NCI-H2196 (cell line): Measurements from ENCODE around the gene NSMCE1.
A peak's percentile ranks its signal among the peaks of the same experiment; 100 is the strongest.

ENCODE experiments used
- DNase-seq: peaks from one replicate; lab custom pipeline; 2025; ENCODE audit not compliant: unreplicated experiment; lab: John Stamatoyannopoulos, UW

NSMCE1 gene

DNA sequence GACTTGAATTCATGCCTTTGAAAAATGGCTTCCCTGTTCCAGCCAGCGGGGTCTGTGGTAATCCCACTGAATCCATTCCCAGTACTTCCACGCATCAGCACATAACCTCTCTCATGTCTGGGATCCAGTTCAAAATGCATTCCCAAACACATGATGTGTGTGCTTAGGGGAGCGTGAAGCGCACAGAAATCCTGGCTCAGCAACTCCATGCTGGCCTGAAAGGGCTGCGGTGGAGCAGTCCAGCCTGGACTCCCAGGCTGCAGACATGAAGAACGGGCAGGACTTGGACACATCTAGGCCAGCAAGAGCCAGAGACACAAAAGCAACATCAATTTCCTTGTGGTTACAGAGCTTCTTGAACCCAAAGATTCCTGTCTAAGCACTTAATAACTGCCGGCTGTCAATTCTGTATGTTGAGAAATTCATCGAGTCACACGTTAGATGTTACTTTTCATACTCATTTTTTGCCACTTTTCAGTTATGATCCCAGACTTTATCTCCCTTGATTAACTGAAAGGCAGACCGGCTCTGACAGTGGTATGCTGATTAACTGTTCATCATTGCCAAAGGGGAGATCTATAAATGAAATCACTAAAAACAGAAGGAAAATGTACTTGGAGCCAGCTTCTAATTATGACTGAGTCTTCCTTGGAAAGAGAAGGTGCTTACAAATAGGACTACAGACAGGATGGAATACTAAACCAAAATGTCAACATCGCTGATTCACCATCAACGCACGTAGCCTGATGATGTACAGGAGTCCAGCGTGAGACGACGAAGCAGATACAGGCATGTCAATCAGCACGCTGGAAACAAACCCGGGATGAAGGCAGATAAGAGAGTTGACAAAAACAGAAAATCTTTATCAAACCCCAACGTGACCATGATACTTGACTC, 23.0 kb downstream of the NSMCE1 start:
- DNase-seq, result no peak

DNA sequence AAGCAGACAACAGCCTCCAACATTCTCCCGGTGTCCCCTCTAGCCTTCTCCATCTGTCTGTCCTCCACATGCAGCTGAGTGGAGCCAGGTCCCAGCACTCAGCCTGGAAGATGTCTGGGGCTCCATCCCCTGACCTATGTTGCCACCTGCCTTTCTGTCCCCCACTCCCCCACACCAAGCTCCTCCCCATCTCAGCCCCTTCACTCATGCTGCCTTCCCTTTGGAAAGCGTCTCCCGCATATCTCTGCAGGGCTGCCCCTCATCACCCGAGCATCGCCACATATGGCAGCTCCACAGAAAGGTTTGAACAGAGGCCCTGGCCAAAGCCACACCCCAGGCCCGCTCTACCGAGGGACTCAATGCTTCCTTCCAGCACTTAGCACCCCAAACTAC, 24.2 kb downstream of the NSMCE1 start:
- no peak for DNase-seq

DNA sequence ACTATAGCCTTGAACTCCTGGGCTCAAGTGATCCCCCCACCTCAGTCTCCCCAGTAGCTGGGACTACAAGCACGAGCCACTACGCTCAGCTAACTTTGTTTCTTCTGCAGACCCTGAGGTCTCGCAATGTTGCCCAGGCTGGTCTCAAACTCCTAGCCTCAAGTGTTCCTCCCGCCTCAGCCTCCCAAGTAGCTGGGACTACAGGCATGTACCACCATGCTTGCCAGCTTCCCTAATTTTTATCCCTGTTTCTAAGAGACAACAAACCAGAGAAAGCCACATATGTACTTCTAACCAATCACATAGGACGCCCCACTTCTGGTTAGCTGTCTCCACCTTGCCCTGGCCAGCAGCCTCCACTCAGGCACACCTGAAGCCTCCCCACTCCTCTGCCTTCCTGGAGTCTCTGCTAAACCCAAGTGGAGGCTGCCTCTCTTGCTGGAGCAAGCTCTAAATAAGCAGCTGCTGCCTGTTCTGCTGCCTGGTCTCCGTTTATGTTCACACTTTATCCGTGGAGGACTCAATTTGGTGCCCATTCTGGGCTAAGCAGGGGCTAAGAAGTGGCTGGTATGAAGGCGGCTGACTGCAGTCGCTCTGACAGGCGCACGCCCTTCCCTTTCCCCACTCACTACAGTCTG, 24.7 kb downstream of the NSMCE1 start:
- DNase-seq, result no peak

DNA sequence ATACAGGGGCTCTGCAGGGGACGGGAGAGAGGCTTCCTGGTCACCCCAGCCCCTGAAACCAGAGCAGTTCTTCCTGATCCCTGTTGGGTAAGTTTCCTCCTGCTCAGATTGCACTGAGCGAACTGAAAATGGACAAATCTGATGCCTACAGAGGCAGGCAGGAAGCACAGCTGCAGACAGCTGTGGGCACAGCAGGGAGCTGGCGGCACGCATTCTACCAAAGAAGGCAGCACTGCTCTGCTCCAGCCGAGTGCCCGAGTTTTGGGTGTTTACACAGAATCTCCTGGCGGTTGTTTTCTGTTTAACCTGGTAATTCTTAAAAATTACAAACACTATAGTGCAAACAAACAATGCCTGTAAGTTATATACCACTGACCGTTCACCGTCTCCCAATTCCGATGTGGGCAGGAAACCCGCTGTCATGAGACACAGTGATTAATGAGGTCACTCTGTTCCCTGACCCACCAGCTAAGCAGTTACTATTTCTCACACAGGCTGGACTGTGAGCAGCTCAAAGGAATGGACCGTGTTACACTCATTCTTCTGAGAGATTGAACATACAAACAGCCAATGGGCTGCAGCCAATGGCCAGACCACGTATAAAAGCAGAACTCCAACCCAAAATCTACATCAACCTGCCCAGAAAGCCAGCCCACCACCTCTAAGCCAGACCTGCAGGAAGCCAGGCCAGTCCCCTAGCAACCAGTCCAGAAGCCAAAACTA, 25.5 kb downstream of the NSMCE1 start:
- DNase-seq, result no peak

DNA sequence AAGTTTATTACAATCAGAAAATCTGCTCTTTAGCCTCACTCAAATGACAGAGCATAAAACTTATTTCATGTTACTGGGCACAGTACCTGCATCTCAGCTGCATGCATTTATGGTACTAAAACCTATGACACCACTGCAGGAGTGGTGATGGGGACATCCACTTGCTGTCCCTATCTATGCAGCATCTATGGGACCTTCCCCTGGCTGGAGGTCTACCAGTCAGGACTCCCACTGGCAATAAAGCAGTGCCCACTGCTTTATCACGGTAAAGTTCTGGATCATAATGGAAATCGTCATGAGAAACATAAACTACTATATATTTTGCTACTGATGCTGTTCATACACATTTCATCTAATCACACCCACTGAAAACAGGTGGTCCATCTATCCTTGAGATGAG, 26.2 kb downstream of the NSMCE1 start:
- DNase-seq, result no peak

DNA sequence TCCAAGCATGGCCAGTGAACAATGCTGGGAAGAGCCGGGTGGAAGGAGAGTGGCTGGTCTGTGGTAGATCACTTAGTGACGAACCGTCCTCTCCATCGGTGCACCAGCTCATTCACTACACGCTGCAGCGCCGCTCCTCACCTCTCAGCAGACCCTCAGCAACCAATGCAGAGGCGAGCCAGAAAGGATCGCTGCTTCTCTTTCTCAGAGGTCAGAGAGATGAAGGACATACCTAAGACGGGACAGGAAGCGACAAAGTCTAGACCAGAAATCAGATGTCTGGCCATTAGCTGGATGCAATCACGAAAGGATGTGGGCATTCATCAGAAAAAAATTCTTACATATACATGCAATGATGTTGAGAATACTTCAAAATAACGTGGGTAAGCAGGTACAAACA, 26.9 kb downstream of the NSMCE1 start:
- DNase-seq, result no peak

DNA sequence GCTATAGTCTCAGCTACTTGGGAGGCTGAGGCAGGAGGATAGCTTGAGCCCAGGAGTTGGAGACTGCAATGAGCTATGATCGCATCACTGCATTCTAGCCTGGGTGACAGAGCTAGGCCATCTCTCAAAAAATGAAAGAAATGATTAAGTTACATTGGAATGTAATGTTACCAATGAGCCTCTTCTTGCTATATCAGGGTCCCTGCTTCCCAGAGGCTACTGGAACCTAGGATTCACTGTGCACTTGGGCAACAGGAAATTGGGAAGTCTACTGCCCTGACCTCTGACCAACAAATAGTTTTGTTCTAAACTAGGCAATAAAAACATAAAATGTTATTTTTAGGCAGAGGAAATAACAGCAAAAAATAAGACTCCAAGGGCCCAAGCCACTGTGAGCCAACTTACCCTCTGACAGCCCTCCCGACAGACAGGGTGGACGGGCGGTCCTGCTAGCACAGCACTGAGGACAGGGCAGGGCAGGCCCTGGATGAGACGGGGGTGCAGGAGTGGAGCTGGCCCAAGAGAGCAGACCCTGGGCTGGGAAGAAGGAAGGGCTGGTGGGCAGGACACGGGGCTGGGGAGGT, 27.5 kb downstream of the NSMCE1 start:
- DNase-seq, result no peak

DNA sequence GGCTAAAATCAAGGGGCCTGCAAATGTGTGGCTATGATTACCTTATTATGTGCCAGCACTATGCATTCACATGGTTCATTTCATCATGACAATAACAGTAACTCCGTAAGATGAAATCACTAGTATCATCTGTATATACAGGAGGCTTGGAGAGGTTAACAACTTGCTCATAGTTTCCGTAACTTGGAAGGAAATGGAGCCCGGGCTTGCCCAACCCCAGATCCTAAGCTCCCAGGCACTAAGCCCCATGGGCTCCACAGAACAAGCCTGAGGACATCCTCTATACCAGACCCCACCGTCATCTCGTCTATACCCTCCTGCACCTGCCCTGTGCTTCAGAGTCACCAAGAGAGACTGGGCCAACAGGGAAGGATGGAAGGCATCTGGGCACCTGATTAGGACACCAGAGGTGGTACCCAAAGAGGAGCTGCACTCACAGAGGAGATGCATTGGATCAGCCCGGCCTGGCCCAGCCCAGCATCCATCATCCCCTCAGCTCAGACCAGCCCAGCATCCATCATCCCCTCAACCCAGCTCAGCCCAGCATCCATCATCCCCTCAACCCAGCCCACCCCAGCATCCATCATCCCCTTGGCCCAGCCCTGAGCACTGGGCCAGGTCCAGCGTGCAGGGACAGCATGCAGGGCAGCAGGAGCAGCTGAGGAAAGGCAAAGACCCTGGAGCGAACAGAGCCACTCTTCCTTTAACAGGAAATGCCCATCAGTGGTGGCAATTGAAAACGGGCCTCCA, 28.5 kb downstream of the NSMCE1 start:
- no peak for DNase-seq

DNA sequence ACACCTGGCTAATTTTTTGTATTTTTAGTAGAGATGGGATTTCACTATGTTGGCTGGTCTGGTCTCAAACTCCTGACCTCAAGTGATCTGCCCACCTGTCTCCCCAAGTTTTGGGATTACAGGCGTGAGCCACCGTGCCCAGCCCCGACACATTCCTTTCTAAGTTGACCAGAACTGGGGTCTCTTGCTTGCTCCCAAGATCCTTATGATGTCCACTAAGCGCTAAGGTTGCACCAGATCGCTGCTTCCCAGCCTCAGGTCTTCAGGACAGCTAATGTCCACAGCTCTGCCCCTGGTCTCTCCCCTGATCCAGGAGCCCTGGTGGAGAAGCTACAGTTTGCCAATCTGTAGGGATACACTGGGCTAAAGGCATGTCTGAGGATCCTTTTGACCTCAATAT, 29.5 kb downstream of the NSMCE1 start:
- no peak for DNase-seq

DNA sequence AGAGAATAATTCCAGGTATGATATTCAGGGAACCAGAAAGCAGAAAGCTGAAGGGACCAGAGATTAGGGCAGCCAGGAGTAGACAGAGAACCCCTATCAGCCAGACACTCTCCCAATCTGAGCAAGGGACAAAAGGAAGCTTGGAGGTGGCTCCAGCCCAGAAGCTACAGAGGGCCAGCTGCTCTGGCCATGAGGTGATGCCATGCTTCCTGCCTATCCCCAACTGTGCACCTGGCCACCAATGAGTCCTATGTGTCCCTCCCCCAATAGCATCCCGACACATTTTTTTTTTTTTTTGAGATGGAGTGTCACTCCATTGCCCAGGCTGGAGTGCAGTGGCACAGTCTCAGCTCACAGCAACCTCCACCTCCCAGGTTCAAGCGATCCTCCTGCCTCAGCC, 30.0 kb downstream of the NSMCE1 start:
- no peak for DNase-seq

DNA sequence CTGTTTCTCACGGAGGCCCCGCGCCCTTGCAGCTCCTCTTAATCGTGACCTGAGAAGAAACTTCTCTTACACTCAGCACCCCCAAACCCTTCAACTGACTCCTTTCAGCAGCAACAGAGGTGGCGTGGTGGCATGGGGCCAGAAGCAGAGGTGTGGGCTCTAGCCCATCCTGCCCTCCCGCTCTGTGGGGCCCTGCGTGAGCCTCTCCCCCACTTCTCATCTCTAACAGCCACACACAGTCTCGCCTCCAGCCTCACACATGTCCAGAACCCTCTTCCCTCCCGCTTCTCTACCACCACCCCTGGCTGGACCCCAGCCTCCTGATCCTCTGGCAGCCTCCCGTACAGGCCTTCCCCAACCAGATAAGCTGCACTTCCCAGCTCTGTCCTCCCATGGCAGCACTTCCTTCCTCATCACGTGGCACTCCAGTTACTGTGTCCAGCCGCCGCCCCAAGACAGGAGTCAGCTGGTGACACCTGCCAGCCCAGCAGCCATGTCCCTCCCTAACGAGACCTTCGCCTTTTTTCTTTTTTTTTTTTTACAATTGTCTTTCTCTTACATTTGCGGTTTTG, 30.5 kb downstream of the NSMCE1 start:
- DNase-seq, result no peak

DNA sequence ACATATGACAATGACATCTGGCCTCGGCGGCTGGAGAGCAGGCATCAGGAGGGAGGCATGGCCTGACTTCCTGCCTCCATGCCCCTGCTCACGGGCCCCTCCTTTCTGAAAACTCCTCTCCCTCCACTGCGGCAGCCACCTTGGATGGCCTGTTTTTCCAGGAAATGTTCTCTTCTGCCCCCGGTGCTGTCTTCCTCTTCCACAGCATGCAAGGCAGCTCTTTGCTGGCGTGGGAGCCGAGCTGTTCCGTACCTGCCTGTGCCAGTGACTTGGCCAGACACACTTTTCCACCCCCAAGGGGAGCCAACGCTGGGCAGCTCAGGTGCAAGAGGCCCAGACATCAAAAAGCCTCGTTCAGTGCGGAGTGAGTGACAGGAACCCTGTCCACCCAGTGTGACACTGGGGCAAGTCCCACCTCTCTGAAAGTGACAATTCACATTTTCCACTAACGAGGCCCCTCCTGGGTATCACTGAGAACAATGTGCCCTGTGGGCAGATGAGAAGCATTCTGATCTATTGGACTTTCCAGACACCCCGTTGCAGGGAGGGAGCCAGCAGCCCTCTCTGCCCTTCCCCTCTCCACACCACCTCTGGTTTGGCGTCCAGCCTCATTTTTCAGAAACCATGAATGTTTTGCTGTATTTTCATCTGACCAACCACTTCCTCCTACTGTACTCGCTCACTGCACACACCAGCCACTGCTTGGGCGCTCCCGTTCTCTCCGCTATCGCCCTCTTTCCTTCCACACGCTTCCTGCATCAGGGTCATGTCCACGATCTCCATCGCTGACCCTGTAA, 31.2 kb downstream of the NSMCE1 start:
- no peak for DNase-seq

DNA sequence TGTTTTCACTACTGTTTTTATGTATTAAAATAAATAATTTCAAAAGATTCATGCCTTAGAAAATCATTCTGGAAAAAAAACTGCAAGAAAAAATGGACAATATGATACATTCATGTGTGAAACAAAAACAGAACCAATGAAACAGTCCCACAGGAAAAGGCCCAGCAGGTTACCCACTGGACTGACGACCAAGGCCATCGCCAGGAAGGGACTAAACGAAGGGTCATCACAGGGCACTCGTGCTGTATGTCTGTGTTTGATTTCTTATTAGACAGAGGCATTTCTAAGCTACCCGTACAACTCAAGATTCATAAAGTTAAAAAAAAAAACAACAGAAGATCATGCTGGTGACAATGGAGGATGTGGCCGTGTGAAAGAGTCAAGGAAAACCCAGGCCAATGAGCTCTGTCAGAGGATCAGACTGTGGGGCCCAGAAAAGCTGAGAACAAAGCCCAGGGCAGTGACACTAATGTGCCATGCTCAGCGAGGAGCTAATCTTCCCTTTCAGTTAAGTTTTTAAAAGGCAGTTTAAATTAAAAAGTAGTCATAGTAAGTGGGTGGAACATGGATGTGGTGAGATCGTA, 31.8 kb downstream of the NSMCE1 start:
- no peak for DNase-seq

DNA sequence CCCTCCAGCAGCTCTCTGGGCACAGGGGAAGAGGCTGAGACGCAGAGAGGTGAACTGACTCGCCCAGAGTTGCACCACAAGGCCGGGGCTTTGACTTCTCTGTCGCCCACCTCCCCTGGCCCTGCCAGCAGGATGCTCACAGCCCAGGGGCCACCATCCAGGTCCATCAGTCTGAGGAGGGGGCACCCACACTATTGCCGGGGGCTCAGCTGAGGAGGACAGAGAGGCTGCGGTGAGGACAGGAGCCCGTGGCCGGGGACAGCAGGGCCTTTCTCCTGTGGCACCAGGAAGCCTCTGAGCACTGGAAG, 32.7 kb downstream of the NSMCE1 start:
- no peak for DNase-seq

DNA sequence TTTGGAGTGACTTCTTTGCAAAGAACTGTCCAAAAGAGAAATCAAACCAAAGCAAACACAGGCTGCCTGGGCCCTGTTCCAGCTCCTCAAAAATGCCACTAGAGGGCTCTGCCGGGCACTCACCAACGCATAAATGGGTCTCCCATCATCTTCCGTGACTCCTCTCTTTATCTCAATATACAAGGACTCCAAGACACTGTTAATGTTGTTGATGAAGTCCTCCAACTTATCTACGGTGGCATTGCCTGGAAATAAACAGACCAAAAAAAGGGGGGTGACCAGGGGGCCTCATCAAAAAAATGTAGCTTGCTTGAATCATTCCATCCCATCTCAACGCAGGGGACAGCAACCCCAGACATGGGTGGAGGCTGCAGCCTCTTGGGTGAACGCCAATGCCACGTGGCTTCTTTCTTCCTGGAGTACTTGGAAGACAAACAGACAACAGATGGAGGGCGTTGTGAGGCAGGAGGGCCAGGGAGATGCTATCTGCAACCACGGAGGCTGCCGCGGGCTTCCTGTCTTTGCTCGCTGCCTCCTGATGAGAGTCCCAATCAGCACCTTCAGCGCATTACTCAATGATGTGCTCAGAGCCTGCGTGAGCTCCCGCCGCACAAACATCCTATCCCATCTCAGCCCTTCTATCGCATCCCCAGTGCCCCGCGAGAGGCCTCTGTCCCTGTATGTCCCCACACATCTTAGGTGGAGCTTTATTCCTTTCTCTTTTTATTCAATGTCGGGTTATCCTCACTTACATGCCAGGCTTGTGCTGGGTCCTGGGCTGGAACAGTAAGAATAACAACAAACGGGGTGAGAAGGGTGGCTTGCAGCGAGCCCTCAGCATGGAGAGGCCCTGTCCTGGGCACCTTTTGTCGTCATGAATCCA, 33.3 kb downstream of the NSMCE1 start:
- peak; percentile 86 for DNase-seq

DNA sequence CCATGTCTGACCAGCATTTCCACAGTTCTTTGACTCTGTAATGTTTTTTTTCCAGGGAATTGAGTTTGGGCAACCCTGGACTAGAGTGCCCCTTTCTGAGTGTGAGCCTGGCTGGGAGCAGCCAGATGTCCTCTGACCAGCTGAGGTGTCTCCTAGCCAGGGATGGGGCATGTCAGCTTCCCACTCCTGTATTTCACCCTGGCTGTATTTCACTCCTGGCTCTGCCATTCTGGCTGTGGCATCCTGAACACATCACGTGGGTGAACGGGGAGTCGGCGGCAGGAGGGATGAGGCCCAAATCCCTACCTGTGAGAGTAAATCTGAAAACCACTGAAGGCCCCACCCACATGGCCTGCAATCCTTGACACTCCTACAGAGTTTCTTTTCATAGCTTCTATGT, 34.0 kb downstream of the NSMCE1 start:
- DNase-seq, result no peak

DNA sequence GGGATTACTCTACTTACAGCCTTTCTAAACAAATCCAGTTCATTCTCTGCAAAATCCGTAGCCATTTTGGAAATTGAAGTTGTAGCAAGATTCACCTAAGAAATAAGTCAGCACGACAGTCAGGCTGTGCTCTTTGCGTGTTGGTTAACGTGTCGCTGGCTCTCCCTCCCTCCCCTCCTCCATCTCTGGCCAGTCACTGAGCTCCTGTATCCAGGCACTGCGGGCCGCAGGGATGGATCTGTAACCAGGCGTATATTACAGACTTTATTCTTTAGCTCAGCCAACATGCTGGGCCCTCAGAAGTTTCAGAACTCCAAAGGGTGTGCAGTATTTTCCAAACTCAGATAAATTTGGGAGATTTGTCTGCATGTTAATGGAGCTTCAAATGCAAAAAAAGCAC, 34.4 kb downstream of the NSMCE1 start:
- no peak for DNase-seq

DNA sequence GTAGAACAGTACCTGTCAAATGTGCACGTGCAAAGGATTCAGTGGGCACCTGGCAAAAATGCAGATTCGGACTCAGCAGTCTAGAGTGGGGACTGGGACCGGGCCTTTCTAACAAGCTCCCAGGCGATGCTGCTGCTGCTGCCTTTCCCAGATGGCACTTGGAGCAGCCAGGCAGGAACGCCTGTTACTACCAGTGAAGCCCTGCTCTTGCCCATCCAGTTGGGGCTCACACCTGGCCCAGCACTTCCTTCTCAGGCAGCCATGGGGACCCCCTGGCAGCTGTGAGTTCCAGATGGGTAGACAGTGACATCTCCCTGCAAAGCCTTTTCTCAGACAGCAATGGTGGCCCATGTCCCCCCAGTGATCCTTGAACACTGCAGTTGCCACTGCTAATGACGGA, 34.8 kb downstream of the NSMCE1 start:
- no peak for DNase-seq
